Natural killer cell (primary cell): ENCODE results near the gene DOK1. TPM values are rescaled to one million over a fixed set of nuclear protein-coding genes. Genes with fewer than 3 reads are reported as not detected.

Experiments used
- ATAC-seq, 3 donors: fragments of 150-1000 bp in 2 of 3; fragments of 200-7000 bp in 1 of 3; cut with Tn5 transposase; 1 replicate in 1 of 3; 2 replicates in 2 of 3; pipeline ENCODE4 v1.10.0; 2021; ENCODE audit warnings: mild to moderate bottlenecking in 2 of 3, moderate library complexity in 2 of 3
- DNase-seq, 2 donors: peaks; one replicate each; pipeline versions ENCODE4 v3.0.0 to v3.0.0-alpha.2; 2013 to 2021; ENCODE audit warnings: mixed read lengths in 1 of 2
- H3K27ac ChIP-seq: one replicate; pipeline ENCODE4 v1.5.1; 2013; ENCODE audit warnings: mild to moderate bottlenecking, low read length
- H3K27me3 ChIP-seq: one replicate; pipeline ENCODE4 v1.6.1; 2013; ENCODE audit warnings: low read length; ENCODE audit not compliant: control insufficient read depth, insufficient read depth
- H3K36me3 ChIP-seq: one replicate; pipeline ENCODE4 v1.6.1; 2013; ENCODE audit warnings: low read length; ENCODE audit not compliant: control insufficient read depth, insufficient read depth
- H3K4me1 ChIP-seq: one replicate; pipeline ENCODE4 v1.6.1; 2013; ENCODE audit warnings: low read length; ENCODE audit not compliant: control insufficient read depth, insufficient read depth
- H3K4me3 ChIP-seq: one replicate; pipeline ENCODE4 v1.5.1; 2013; ENCODE audit warnings: low read length
- H3K9me3 ChIP-seq: one replicate; pipeline ENCODE4 v1.6.1; 2013; ENCODE audit warnings: low read length; ENCODE audit not compliant: control insufficient read depth, insufficient read depth
- H3K27ac Mint-ChIP-seq, 2 donors: one replicate each; pipeline ENCODE4 v1.8.0; 2022; ENCODE audit warnings: mild to moderate bottlenecking in 2 of 2, mixed read lengths in 2 of 2, moderate library complexity in 1 of 2
- H3K27me3 Mint-ChIP-seq, 2 donors: one replicate each; pipeline ENCODE4 v1.8.0; 2022; ENCODE audit warnings: low read depth in 2 of 2, mixed read lengths in 2 of 2
- H3K36me3 Mint-ChIP-seq: one replicate; pipeline ENCODE4 v1.8.0; 2022; ENCODE audit warnings: mixed read lengths
- H3K4me1 Mint-ChIP-seq, 2 donors: one replicate each; pipeline ENCODE4 v1.8.0; 2022; ENCODE audit warnings: mixed read lengths in 2 of 2
- H3K4me3 Mint-ChIP-seq: one replicate; pipeline ENCODE4 v1.8.0; 2022; ENCODE audit warnings: mild to moderate bottlenecking, moderate library complexity, mixed read lengths
- H3K9me3 Mint-ChIP-seq, 2 donors: one replicate each; pipeline ENCODE4 v1.8.0; 2022; ENCODE audit warnings: mixed read lengths in 2 of 2
- CTCF ChIP-seq: fragments of 200-600 bp; IDR thresholded peaks from one replicate; pipeline ENCODE4 v1.8.0; 2022; ENCODE audit warnings: antibody characterized with exemption
- WGBS: methylation state at CpG from one replicate; pipeline ENCODE4 v1.1.7; 2013; ENCODE audit warnings: missing lambda C conversion rate; ENCODE audit not compliant: insufficient coverage; 5-methylcytosine and 5-hydroxymethylcytosine counted together
- intact Hi-C: fragments of 100-400 bp; cut with micrococcal nuclease; formaldehyde crosslinking; loops from one replicate; pipeline ENCODE4 v1.14.2; 2022
- total RNA-seq, 4 donors: library from RNA; stranded (reverse); fragments of 120-200 nt in 1 of 4; gene quantifications; one replicate each; pipeline versions ENCODE4 v1.2.3 to v1.2.4, GENCODE V29; 2013 to 2022

The DOK1 gene
- total RNA-seq, 3 donors from 2014 or later (not counting 1 experiment from before 2014, with no cell fraction given) = 17.4 to 24.9 (median 23.9) TPM

DNA sequence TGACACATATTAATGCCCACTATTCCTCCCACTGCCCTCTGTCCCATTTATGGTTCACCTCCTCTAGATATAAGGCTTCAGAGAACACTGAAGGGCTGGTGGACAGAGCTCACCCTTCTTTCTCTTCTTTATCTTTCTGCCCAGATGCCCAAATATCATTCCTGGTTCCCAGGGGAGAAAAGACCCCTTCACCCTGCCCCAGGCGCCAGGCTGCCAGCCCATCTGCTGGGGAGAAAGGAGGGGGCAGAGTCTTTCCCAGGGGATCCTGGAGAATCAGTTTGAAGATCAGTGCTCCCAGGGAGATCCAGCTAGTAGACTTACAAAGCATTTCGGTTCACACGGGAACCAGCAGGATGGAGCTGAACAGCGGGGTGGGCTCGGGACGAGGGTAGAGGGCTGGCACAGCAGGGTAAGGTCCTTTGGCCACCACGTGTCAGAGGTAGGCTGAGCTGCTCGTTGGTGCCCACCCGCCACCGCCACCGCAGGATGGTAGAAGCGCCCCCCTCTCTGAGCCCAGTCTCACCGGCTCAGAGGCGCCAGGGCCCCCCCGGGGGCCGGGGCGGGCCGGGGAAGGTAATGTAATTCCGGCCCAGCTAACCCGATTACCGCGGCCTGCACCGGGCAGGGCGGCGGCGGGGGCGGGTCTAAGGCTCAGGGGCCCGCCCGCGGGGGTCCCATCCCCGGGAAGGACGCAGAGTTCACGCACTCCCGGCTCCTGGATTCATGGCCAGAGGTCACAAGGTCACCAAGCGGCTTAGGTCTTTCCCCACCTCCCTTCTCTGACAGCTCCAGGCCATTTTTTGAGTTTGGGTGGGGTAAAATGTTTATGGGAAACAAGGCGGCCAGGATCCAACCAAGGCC is 41.5 kb upstream of the DOK1 start:
- H3K36me3 ChIP-seq = no peaks in the 10 kb centered on the region
- peaks cover 57% of the 10 kb centered on the region for H3K27me3 ChIP-seq
- DNase-seq (no peak), ATAC-seq (no peak)
- no peaks in the 10 kb centered on the region for H3K9me3 Mint-ChIP-seq
- 9% methylated on average over 35 of the region's 36 CpGs for WGBS
- H3K9me3 ChIP-seq = no peaks in the 10 kb centered on the region
- no peaks in the 10 kb centered on the region for H3K36me3 Mint-ChIP-seq
- peaks cover 18 to 27% of the 10 kb centered on the region in 2 donors for H3K4me1 Mint-ChIP-seq
- no peak for TF ChIP-seq CTCF
- no peak overlapping the region for H3K4me3 ChIP-seq
- peaks cover 36% of the 10 kb centered on the region for H3K4me1 ChIP-seq
- intact Hi-C loops = no loop called here
- H3K27ac Mint-ChIP-seq = peak overlapping the region in 1 of 2 donors; percentile 36
- H3K4me3 Mint-ChIP-seq = no peak overlapping the region
- H3K27me3 Mint-ChIP-seq = peaks cover 51 to 71% of the 10 kb centered on the region in 2 donors
- H3K27ac ChIP-seq = no peak overlapping the region

DNA sequence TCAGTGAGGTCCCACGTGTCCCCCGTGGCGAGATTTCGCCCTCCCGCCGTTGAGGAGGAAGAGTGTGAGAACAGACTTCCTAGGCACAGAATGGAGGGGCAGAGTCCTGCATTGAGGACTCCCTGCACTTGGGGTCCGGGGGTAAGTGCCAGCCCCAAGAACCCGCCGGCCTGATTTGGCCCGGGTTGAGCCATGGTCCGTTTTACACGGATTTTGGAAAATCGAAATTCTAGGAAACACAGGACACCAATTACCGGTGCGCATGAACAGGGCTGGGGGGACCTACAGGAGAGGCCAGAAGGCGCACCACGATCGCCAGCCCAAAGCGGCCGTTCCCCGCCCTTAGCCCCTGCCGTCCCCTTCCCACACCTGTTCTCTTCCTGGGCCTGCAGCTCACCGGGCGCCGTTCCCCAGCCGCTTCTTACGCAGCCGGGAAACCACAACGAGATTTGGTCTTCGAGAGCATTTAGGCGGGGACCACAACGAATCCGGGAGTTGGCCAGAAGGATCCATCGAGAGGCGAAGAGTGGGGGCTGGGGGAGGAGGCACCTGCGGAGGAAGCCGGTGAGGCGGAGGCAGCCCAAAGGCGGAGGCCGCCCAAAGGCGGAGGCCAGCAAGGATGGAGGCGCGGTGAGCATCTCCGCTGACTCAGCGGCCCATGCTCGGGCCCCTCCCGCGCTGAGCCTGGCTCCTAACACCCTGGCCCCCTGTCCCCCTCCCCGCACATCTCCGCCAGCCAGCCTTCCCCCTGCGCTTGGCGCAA is 40.7 kb upstream of the DOK1 start:
- Mint-ChIP-seq H3K36me3 (no peaks in the 10 kb centered on the region), H3K27me3 (peaks cover 60 to 74% of the 10 kb centered on the region in 2 donors), H3K9me3 (no peaks in the 10 kb centered on the region), H3K4me3 (peak overlapping the region; percentile 13), H3K4me1 (peaks cover 10 to 20% of the 10 kb centered on the region in 2 donors), H3K27ac (peak overlapping the region in 1 of 2 donors; percentile 36)
- ATAC-seq = peak in 1 of 3 donors; percentile 25
- Histone ChIP-seq H3K27me3 (peaks cover 65% of the 10 kb centered on the region), H3K9me3 (no peaks in the 10 kb centered on the region), H3K4me3 (no peak overlapping the region), H3K4me1 (peaks cover 31% of the 10 kb centered on the region), H3K27ac (no peak overlapping the region), H3K36me3 (no peaks in the 10 kb centered on the region)
- intact Hi-C loops = no loop called here
- peak in 1 of 2 donors; percentile 48 for DNase-seq
- no peak for TF ChIP-seq CTCF
- 5% methylated on average over 52 of the region's 52 CpGs for WGBS

DNA sequence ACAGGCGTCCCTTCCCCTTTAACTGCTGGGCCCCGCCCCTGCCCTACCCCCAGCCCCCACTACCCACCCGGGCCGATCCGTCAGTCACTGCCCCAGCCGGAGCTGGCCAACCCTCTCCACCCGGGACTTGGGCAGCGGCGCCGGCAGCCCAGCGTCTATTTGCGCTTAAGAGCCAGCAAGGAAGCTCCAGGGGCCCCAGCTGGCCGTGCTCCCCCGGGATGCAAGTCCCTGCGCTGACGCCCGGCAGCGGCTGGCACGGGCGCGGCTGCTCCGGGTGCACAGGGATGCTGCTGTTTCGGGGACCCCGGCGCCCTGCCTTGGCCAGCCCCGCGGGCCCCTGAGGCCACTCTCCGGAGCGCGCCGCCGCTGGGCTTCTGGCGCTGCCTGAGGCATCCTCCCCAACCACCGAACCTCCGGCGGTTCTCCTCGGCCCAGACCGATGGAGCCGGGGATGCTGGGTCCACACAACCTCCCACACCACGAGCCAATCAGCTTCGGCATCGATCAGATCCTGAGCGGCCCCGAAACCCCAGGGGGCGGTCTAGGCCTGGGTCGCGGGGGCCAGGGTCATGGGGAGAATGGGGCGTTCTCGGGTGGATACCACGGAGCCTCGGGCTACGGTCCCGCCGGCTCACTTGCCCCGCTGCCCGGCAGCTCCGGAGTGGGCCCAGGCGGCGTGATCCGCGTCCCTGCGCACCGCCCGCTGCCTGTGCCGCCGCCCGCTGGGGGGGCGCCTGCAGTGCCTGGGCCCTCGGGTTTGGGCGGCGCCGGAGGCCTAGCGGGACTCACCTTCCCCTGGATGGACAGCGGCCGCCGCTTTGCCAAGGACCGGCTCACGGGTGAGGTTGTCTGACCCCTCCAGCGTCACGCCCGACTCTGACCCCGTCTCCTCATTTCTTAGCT is 39.9 kb upstream of the DOK1 start, which contains the start of gene TLX2:
TSS of gene TLX2 (plus strand) at position 83 of the 903 bp plus-strand sequence. CDS start at position 440, 357 bp downstream.
- peak within 1 kb of the TSS in 1 of 2 donors; percentile 36 for H3K27ac Mint-ChIP-seq

More for the DNA sequence above, 39.9 kb upstream of the DOK1 start, which contains the start of gene TLX2:
- Mint-ChIP-seq H3K4me3 (peak within 1 kb of the TSS; percentile 75), H3K36me3 (no peaks in the 10 kb centered on the region), H3K27me3 (peaks cover 68 to 80% of the 10 kb centered on the region in 2 donors), H3K4me1 (peaks cover 10 to 20% of the 10 kb centered on the region in 2 donors), H3K9me3 (no peaks in the 10 kb centered on the region)
- DNase-seq (peak in 1 of 2 donors; percentile 36), ATAC-seq (no peak)
- Histone ChIP-seq H3K9me3 (no peaks in the 10 kb centered on the region), H3K4me1 (peaks cover 31% of the 10 kb centered on the region), H3K4me3 (no peak within 1 kb of the TSS), H3K36me3 (no peaks in the 10 kb centered on the region), H3K27ac (no peak within 1 kb of the TSS), H3K27me3 (peaks cover 66% of the 10 kb centered on the region)
- intact Hi-C loops = no loop called here
- 3% methylated on average over 82 of the region's 82 CpGs for WGBS
- TF ChIP-seq CTCF = no peak
